ENCODE data around the gene CDC42BPA. TPM values are rescaled to one million over a fixed set of nuclear protein-coding genes. Genes with fewer than 3 reads are reported as not detected.

The CDC42BPA gene
- total RNA-seq, 4 donors from 2014 or later = 49.0 to 102 (median 54.2) TPM

GRCh38 chr1:226940029-226940805, 378.1 kb downstream of the CDC42BPA start, which contains the start of gene COQ8A:
Gene COQ8A (plus strand): TSS chr1:226940294. CDS start chr1:226961386, 21,092 bp downstream.
- Histone ChIP-seq H3K4me3 (peak within 1 kb of the TSS; percentile 59 to 95 (median 77)), H3K36me3 (no peaks in the 10 kb centered on the region), H3K9me3 (no peaks in the 10 kb centered on the region), H3K27ac (peak within 1 kb of the TSS; percentile 99 to 100 (median 100)), H3K27me3 (no peaks in the 10 kb centered on the region), H3K4me1 (peaks cover 41 to 64% (median 57%) of the 10 kb centered on the region in 4 donors)
- in situ Hi-C loops (cut with MboI; ENCODE audit: low pct_ligation_motif_present in 1 of 4, low pct_unique_long_range_greater_than_20kb in 1 of 4, low sequenced_read_pairs in 3 of 4) (no loop called here), intact Hi-C loops (cut with DNase I; ENCODE audit: low total_unique reads) (no loop called here)
- 1% methylated on average over 23 of the region's 73 CpGs; no CpG with 5 or more reads in 1 of the 2 donors for WGBS, 2 donors (ENCODE audit: low coverage in 1 of 2)
- TF ChIP-seq, protein P1, sequence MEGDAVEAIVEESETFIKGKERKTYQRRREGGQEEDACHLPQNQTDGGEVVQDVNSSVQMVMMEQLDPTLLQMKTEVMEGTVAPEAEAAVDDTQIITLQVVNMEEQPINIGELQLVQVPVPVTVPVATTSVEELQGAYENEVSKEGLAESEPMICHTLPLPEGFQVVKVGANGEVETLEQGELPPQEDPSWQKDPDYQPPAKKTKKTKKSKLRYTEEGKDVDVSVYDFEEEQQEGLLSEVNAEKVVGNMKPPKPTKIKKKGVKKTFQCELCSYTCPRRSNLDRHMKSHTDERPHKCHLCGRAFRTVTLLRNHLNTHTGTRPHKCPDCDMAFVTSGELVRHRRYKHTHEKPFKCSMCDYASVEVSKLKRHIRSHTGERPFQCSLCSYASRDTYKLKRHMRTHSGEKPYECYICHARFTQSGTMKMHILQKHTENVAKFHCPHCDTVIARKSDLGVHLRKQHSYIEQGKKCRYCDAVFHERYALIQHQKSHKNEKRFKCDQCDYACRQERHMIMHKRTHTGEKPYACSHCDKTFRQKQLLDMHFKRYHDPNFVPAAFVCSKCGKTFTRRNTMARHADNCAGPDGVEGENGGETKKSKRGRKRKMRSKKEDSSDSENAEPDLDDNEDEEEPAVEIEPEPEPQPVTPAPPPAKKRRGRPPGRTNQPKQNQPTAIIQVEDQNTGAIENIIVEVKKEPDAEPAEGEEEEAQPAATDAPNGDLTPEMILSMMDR (IDR thresholded peaks at IDR 0.05) = no peak
- no peak for TF ChIP-seq POLR2A (IDR thresholded peaks at IDR 0.05)
- TF ChIP-seq EP300 (IDR thresholded peaks at IDR 0.05; ENCODE audit: low read depth) = no peak
- TF ChIP-seq POLR2AphosphoS5 (IDR thresholded peaks at IDR 0.05) = no peak
- peak; percentile 99 for DNase-seq

Small RNAs within 50 kb of the gene (small RNA-seq; reads per million reads assigned to genes)
- gene AL353689.1 = 0 reads per million in 4 donors

Other genes starting within 250 kb of the CDC42BPA start
- 10 to 100 TPM in 3 of 4 donors, 1 to 10 TPM in 1; 5.2 to 80.2 (median 14.7) TPM for gene ZNF678, start 245.1 kb upstream of the CDC42BPA start, total RNA-seq